HG03159 (cell line): ENCODE results near the gene PTPRD.

ENCODE experiments used
- ATAC-seq: cut with Tn5 transposase; IDR thresholded peaks from one replicate; pipeline ENCODE4 v1.9.1; 2021; ENCODE audit warnings: mild to moderate bottlenecking, moderate library complexity; ENCODE audit not compliant: unreplicated experiment

Gene PTPRD

GRCh38 chr9:8567963-8568579, 2044.7 kb downstream of the PTPRD start:
- ATAC-seq = no peak

GRCh38 chr9:8564960-8565359, 2047.8 kb downstream of the PTPRD start:
- ATAC-seq = no peak

DNA sequence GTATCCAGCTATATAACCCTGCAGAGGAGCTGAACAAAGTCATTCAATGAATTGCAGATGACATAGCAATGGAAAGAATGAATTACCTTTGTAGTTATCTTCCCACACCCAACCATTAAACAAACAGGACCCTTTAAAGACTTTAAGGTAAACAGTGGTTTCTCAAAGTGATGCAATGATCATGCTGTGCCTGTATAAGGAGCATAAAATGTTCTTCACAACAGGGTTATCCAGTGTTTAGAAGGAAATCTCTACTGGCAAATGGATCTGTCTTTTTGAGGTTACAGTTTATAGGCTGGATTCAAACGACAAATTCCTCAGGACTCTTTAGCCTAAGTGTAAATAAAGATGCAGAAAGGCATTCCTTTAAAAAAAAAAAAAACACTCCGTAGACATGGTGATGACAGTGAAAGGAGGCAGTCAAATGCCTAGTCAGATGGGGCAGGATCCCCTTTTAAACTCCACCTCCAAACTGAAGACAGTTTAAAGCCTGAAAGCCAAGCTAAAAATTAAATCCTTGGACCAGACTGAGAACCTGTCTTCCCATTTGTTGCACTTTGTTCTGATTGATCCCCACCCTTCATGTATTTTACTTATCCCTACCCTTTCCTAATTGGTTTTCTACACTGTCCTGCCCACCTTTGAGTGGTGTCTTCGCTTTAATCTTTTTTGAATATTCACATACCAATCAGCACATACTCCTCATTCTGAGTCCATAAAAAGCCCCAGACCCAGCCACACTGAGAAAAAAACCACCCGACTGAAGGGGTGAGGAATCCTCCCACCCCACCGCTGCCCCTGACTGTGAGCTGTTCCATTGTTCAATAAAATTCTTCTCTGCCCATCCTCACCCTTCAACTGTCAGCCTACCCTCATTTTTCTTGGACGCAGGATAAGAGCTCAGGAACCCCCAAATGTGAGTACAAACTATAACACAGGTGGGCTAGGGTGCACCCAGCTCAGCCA, 2052.0 kb downstream of the PTPRD start:
- ATAC-seq = no peak

DNA sequence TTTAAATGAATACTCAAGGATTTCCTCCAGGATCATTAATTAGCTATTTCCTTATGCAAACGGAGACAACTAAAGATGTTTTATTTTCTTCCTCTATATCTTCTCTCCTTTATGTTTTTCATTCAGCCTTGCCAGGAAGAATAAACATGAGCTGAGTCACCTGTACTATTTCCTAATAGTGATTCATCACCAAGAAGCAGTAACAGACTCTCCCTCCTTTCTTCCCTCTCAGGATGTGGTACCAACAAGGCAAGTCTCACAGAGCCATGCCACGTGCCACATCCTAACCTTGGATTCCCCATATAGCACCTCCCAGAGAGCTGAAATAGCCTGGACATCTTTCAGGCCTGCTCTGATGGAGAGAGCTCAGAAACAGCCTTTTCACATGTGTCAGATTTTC, 2054.6 kb downstream of the PTPRD start:
- no peak for ATAC-seq

- ATAC-seq = no peak
Observed at GRCh38 chr9:8555762-8556500, 2056.9 kb downstream of the PTPRD start.

- no peak for ATAC-seq
Observed at GRCh38 chr9:8553444-8553843, 2059.4 kb downstream of the PTPRD start.

GRCh38 chr9:8552732-8553131, 2060.1 kb downstream of the PTPRD start:
- no peak for ATAC-seq

GRCh38 chr9:8549214-8549613, 2063.6 kb downstream of the PTPRD start:
- no peak for ATAC-seq

GRCh38 chr9:8543219-8543618, 2069.6 kb downstream of the PTPRD start:
- no peak for ATAC-seq

DNA sequence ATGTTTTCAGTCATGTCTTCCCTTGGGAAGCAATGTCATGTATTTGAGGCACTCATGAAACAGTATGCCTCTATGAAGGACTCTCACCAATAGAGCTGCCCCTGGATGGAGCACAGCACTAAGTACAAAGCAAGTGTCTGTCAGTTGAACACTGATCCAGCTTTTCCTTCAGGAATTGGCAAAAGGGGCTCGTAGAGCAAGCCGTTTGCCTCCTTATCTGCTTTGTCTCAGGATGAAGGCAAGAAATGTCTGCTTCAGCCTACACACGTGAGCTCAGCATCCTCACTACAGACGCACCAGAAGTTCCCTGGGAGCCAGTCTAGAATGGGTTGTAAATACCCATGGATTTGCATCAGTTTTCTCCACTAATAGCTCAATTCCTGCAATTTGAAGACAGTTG, 2070.3 kb downstream of the PTPRD start:
- no peak for ATAC-seq

DNA sequence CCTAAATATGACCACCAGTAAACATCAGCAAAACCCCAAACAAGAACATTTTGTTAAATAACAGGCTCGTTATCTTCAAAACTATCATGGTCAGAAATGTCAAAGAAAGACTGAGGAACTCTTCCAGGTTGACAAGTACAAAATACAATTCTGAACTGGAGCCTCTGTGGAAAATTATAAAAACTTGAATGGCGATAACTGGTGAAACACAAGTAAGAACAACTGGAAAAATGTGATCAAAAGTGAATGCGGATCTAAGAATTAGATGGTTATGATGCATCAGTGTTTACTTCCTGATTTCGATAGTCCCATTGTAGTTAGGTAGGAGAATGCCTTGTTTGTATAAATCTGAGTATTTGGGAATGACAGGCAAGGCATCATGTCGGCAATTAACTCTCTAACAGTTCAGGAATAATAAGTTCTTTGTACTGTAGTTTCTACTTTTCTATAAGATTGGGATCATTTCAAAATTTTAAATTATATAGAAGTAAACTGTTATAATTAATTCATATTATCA, 2073.1 kb downstream of the PTPRD start:
- ATAC-seq = no peak

GRCh38 chr9:8536845-8537244, 2076.0 kb downstream of the PTPRD start:
- ATAC-seq = no peak

DNA sequence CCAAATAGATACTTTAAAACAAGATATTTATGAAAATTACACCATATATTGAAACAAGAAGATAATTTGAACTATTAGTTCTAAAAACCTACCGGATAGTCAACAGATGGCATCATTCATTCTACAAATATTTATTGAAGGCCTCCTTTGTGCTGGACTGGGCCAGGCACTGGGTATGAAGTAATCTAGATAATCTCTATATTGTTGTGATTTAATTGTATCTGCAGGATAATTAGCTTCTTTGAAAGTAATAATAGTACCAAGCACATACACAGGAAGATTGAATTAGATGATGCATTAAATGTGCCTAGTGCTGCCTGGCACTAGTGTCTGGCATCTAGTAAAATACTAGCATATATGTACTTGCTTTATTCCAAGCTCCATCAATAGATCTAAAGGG, 2078.0 kb downstream of the PTPRD start:
- no peak for ATAC-seq

DNA sequence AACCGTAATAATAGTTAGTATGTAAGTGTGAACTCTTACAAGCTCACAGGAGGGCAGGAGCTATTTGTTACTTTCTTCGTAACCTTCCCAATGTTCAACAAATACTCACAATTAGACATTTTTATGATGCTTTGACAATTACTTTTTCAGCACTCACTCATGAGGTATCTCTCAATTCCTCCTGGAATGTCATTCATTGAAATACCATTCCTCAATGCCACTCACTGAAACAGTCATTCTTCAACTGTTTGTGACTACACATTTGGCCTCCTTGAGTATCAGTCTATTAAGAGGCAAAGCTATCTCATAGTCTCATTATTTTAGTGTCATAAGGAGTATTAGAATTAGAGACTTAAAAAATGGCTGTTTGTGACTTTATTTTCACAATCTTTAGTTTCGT, 2079.1 kb downstream of the PTPRD start:
- ATAC-seq = no peak

GRCh38 chr9:8531826-8532415, 2080.9 kb downstream of the PTPRD start:
- no peak for ATAC-seq

- no peak for ATAC-seq
Observed at GRCh38 chr9:8521112-8521511, 2091.7 kb downstream of the PTPRD start.

- ATAC-seq = no peak
Observed at GRCh38 chr9:8515748-8516147, 2097.1 kb downstream of the PTPRD start.

DNA sequence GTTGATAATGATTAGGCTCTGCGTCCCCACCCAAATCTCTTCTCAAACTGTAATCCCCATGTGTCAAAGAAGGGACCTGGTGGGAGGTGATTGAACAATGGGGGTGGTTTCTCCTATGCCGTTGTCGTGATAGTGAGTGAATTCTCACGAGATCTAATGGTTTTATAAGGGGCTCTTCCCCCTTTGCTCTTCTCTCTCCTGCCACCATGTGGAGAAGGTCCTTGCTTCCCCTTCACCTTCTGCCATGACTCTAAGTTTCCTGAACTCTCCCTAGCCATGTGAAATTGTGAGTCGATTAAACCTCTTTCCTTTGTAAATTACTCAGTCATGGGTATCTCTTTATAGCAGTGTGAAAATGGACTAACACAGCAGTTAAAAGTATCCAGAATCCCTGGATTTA, 2098.0 kb downstream of the PTPRD start:
- ATAC-seq = no peak

- no peak for ATAC-seq
Observed at GRCh38 chr9:8508671-8509290, 2104.0 kb downstream of the PTPRD start.

- ATAC-seq = no peak
Observed at GRCh38 chr9:8494571-8494970, 2118.2 kb downstream of the PTPRD start.

GRCh38 chr9:8492679-8493078, 2120.1 kb downstream of the PTPRD start:
- no peak for ATAC-seq
